Measurements from ENCODE around the gene C14orf119. TPM values are rescaled to one million over a fixed set of nuclear protein-coding genes. Genes with fewer than 3 reads are reported as not detected.
A peak's percentile ranks its signal among the peaks of the same experiment; 100 is the strongest.

Gene C14orf119
- total and polyA plus RNA-seq, 9 of the 15 experiments (the other 6 are each of a cell fraction or from before 2014, with no cell fraction given) = 36.7 to 251 (median 51.8) TPM

- no peak for TF ChIP-seq ZNF57 (CRISPR knock-in tag; IDR thresholded peaks at IDR 0.05)
- TF ChIP-seq ZNF197 (CRISPR knock-in tag; IDR thresholded peaks at IDR 0.05; ENCODE audit: low read depth) = no peak
- peak; percentile 30; the same call in 1 of the 2 replicates for TF ChIP-seq SMARCE1 (IDR thresholded peaks at IDR 0.05)
- TF ChIP-seq FOSL1 (tag; conservative IDR thresholded peaks at IDR 0.05) = no peak
- TF ChIP-seq ZNF830 (CRISPR knock-in tag; IDR thresholded peaks at IDR 0.05) = no peak
- TF ChIP-seq, protein P1, sequence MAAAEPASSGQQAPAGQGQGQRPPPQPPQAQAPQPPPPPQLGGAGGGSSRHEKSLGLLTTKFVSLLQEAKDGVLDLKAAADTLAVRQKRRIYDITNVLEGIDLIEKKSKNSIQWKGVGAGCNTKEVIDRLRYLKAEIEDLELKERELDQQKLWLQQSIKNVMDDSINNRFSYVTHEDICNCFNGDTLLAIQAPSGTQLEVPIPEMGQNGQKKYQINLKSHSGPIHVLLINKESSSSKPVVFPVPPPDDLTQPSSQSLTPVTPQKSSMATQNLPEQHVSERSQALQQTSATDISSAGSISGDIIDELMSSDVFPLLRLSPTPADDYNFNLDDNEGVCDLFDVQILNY (CRISPR knock-in tag; IDR thresholded peaks at IDR 0.05) = no peak
- no peak for TF ChIP-seq MAFG (tag; conservative IDR thresholded peaks at IDR 0.05)
- no peak for TF ChIP-seq NFE2L1 (tag; IDR thresholded peaks at IDR 0.05; ENCODE audit: borderline replicate concordance, low read depth)
- no peak for TF ChIP-seq CEBPG (CRISPR knock-in tag; IDR thresholded peaks at IDR 0.05)
- no peak for TF ChIP-seq CEBPG (tag; conservative IDR thresholded peaks at IDR 0.05 in 1 of 2, IDR thresholded peaks at IDR 0.05 in 1 of 2)
- TF ChIP-seq PHF8 (IDR thresholded peaks at IDR 0.05; ENCODE audit: borderline replicate concordance, low read length) = peak; percentile 62; the same call in 1 of the 2 replicates
- TF ChIP-seq PTBP1 (IDR thresholded peaks at IDR 0.05; ENCODE audit: low read depth, low read length) = no peak
- no peak for TF ChIP-seq ZNF431 (CRISPR knock-in tag; IDR thresholded peaks at IDR 0.05)
- TF ChIP-seq ATF2 (CRISPR knock-in tag; IDR thresholded peaks at IDR 0.05) = no peak
- TF ChIP-seq NFXL1 (CRISPR knock-in tag; IDR thresholded peaks at IDR 0.05) = no peak
- TF ChIP-seq, protein P2, sequence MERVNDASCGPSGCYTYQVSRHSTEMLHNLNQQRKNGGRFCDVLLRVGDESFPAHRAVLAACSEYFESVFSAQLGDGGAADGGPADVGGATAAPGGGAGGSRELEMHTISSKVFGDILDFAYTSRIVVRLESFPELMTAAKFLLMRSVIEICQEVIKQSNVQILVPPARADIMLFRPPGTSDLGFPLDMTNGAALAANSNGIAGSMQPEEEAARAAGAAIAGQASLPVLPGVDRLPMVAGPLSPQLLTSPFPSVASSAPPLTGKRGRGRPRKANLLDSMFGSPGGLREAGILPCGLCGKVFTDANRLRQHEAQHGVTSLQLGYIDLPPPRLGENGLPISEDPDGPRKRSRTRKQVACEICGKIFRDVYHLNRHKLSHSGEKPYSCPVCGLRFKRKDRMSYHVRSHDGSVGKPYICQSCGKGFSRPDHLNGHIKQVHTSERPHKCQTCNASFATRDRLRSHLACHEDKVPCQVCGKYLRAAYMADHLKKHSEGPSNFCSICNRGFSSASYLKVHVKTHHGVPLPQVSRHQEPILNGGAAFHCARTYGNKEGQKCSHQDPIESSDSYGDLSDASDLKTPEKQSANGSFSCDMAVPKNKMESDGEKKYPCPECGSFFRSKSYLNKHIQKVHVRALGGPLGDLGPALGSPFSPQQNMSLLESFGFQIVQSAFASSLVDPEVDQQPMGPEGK (CRISPR knock-in tag; IDR thresholded peaks at IDR 0.05; ENCODE audit: borderline replicate concordance) = no peak
- peak; percentile 57 for TF ChIP-seq TBP (optimal IDR thresholded peaks at IDR 0.05; ENCODE audit: low read depth, low read length)
- no peak for TF ChIP-seq SLC30A9 (CRISPR knock-in tag; IDR thresholded peaks at IDR 0.05)
- TF ChIP-seq, protein P3, sequence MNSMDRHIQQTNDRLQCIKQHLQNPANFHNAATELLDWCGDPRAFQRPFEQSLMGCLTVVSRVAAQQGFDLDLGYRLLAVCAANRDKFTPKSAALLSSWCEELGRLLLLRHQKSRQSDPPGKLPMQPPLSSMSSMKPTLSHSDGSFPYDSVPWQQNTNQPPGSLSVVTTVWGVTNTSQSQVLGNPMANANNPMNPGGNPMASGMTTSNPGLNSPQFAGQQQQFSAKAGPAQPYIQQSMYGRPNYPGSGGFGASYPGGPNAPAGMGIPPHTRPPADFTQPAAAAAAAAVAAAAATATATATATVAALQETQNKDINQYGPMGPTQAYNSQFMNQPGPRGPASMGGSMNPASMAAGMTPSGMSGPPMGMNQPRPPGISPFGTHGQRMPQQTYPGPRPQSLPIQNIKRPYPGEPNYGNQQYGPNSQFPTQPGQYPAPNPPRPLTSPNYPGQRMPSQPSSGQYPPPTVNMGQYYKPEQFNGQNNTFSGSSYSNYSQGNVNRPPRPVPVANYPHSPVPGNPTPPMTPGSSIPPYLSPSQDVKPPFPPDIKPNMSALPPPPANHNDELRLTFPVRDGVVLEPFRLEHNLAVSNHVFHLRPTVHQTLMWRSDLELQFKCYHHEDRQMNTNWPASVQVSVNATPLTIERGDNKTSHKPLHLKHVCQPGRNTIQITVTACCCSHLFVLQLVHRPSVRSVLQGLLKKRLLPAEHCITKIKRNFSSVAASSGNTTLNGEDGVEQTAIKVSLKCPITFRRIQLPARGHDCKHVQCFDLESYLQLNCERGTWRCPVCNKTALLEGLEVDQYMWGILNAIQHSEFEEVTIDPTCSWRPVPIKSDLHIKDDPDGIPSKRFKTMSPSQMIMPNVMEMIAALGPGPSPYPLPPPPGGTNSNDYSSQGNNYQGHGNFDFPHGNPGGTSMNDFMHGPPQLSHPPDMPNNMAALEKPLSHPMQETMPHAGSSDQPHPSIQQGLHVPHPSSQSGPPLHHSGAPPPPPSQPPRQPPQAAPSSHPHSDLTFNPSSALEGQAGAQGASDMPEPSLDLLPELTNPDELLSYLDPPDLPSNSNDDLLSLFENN (IDR thresholded peaks at IDR 0.05; ENCODE audit: low read depth in 2 of 2, low read length in 2 of 2) = no peak
- no peak for TF ChIP-seq MAFK (IDR thresholded peaks at IDR 0.05; ENCODE audit: low read length)
Observed at GRCh38 chr14:23056956-23057756, 38.1 kb upstream of the C14orf119 start, which contains the start of gene CDH24 (continued).

All from K562 (cell line).